Subcutaneous abdominal adipose tissue (tissue), 5 donors: Measurements from ENCODE around the gene RAF1.
A peak's percentile ranks its signal among the peaks of the same experiment; 100 is the strongest.

ENCODE experiments used
- H3K27ac ChIP-seq: one replicate; pipeline ENCODE4 v1.7.0; 2013; ENCODE audit warnings: low read depth, mild to moderate bottlenecking, inconsistent platforms, low read length, moderate library complexity
- H3K27me3 ChIP-seq, 5 donors: one replicate each; pipeline ENCODE4 v1.7.0; 2013; ENCODE audit warnings: low read length in 5 of 5, inconsistent platforms in 1 of 5; ENCODE audit not compliant: control insufficient read depth in 5 of 5, insufficient read depth in 4 of 5
- H3K36me3 ChIP-seq, 5 donors: one replicate each; pipeline ENCODE4 v1.7.0; 2013; ENCODE audit warnings: low read length in 5 of 5; ENCODE audit not compliant: control insufficient read depth in 5 of 5, insufficient read depth in 5 of 5
- H3K4me1 ChIP-seq, 5 donors: one replicate each; pipeline ENCODE4 v1.7.0; 2013; ENCODE audit warnings: low read length in 5 of 5, mild to moderate bottlenecking in 3 of 5, moderate library complexity in 1 of 5; ENCODE audit not compliant: control insufficient read depth in 5 of 5, insufficient read depth in 5 of 5
- H3K4me3 ChIP-seq, 5 donors: one replicate each; pipeline ENCODE4 v1.7.0; 2013; ENCODE audit warnings: low read length in 5 of 5, low read depth in 1 of 5
- H3K9ac ChIP-seq, 5 donors: one replicate each; pipeline ENCODE4 v1.7.0; 2013; ENCODE audit warnings: low read length in 5 of 5, mild to moderate bottlenecking in 4 of 5, moderate library complexity in 3 of 5
- H3K9me3 ChIP-seq, 5 donors: one replicate each; pipeline ENCODE4 v1.7.0; 2013; ENCODE audit warnings: low read length in 5 of 5; ENCODE audit not compliant: control insufficient read depth in 5 of 5
- donor health status: healthy.
- donor health status: healthy.
- donor health status: healthy.
- donor health status: healthy.
- donor health status: healthy.

The RAF1 gene

GRCh38 chr3:12574131-12574530 lies 89.8 kb downstream of the RAF1 start:
- peaks cover 3 to 16% (median 12%) of the 10 kb centered on the region in 5 donors for H3K4me1 ChIP-seq
- no peaks in the 10 kb centered on the region for H3K27me3 ChIP-seq
- peak overlapping the region in 1 of 5 donors; percentile 7 for H3K9ac ChIP-seq
- H3K9me3 ChIP-seq: no peaks in the 10 kb centered on the region
- H3K27ac ChIP-seq: no peak overlapping the region
- peaks cover 25 to 96% (median 76%) of the 10 kb centered on the region in 5 donors for H3K36me3 ChIP-seq
- no peak overlapping the region for H3K4me3 ChIP-seq

GRCh38 chr3:12571986-12572385 lies 91.9 kb downstream of the RAF1 start:
- no peak overlapping the region for H3K27ac ChIP-seq
- H3K9me3 ChIP-seq: peaks cover 0 to 1% (median 0%) of the 10 kb centered on the region in 5 donors
- H3K36me3 ChIP-seq: peaks cover 23 to 82% (median 67%) of the 10 kb centered on the region in 5 donors
- no peaks in the 10 kb centered on the region for H3K27me3 ChIP-seq
- H3K4me3 ChIP-seq: no peak overlapping the region
- no peak overlapping the region for H3K9ac ChIP-seq
- H3K4me1 ChIP-seq: peaks cover 3 to 16% (median 12%) of the 10 kb centered on the region in 5 donors

- H3K4me3 ChIP-seq: no peak overlapping the region
- peaks cover 13 to 60% (median 48%) of the 10 kb centered on the region in 5 donors for H3K36me3 ChIP-seq
- H3K9ac ChIP-seq: no peak overlapping the region
Observed at GRCh38 chr3:12569836-12570235, 94.1 kb downstream of the RAF1 start.

GRCh38 chr3:12568747-12569146 lies 95.2 kb downstream of the RAF1 start:
- Histone ChIP-seq H3K9me3 (peaks cover 0 to 12% (median 8%) of the 10 kb centered on the region in 5 donors), H3K27ac (no peak overlapping the region), H3K9ac (no peak overlapping the region), H3K4me1 (peaks cover 0 to 7% (median under 1%) of the 10 kb centered on the region in 5 donors), H3K36me3 (peaks cover 13 to 49% (median 37%) of the 10 kb centered on the region in 5 donors), H3K27me3 (no peaks in the 10 kb centered on the region), H3K4me3 (no peak overlapping the region)

More at GRCh38 chr3:12569836-12570235, 94.1 kb downstream of the RAF1 start:
- Histone ChIP-seq H3K27ac (no peak overlapping the region), H3K27me3 (no peaks in the 10 kb centered on the region), H3K9me3 (peaks cover 0 to 12% (median 8%) of the 10 kb centered on the region in 5 donors), H3K4me1 (peaks cover under 1 to 11% (median 3%) of the 10 kb centered on the region in 5 donors)

- Histone ChIP-seq H3K36me3 (peaks cover 7 to 35% (median 26%) of the 10 kb centered on the region in 5 donors), H3K9ac (no peak overlapping the region), H3K4me1 (peaks cover 1 to 13% (median 4%) of the 10 kb centered on the region in 5 donors), H3K9me3 (peaks cover 0 to 12% (median 8%) of the 10 kb centered on the region in 5 donors), H3K27ac (no peak overlapping the region), H3K27me3 (no peaks in the 10 kb centered on the region), H3K4me3 (no peak overlapping the region)
Observed at GRCh38 chr3:12566976-12567375, 96.9 kb downstream of the RAF1 start.

- H3K9ac ChIP-seq: no peak overlapping the region
- H3K27ac ChIP-seq: no peak overlapping the region
- H3K4me3 ChIP-seq: no peak overlapping the region
- H3K36me3 ChIP-seq: no peaks in the 10 kb centered on the region
- H3K27me3 ChIP-seq: no peaks in the 10 kb centered on the region
- H3K9me3 ChIP-seq: peaks cover 0 to 12% (median 8%) of the 10 kb centered on the region in 5 donors
- peaks cover 3 to 47% (median 38%) of the 10 kb centered on the region in 5 donors for H3K4me1 ChIP-seq
Observed at GRCh38 chr3:12562451-12562850, 101.5 kb downstream of the RAF1 start.

- Histone ChIP-seq H3K4me1 (peaks cover 3 to 51% (median 40%) of the 10 kb centered on the region in 5 donors), H3K27ac (no peak overlapping the region), H3K27me3 (no peaks in the 10 kb centered on the region), H3K36me3 (no peaks in the 10 kb centered on the region), H3K9ac (no peak overlapping the region), H3K9me3 (peaks cover 0 to 7% (median 3%) of the 10 kb centered on the region in 5 donors), H3K4me3 (no peak overlapping the region)
Observed at GRCh38 chr3:12561397-12561796, 102.5 kb downstream of the RAF1 start.

- no peaks in the 10 kb centered on the region for H3K27me3 ChIP-seq
- peaks cover 3 to 59% (median 47%) of the 10 kb centered on the region in 5 donors for H3K4me1 ChIP-seq
- no peak overlapping the region for H3K9ac ChIP-seq
- H3K9me3 ChIP-seq: no peaks in the 10 kb centered on the region
- H3K27ac ChIP-seq: no peak overlapping the region
- H3K36me3 ChIP-seq: no peaks in the 10 kb centered on the region
- H3K4me3 ChIP-seq: no peak overlapping the region
Observed at GRCh38 chr3:12560505-12561190, 103.3 kb downstream of the RAF1 start.

GRCh38 chr3:12559520-12559919 lies 104.4 kb downstream of the RAF1 start:
- H3K27ac ChIP-seq: no peak overlapping the region
- no peak overlapping the region for H3K4me3 ChIP-seq
- H3K4me1 ChIP-seq: peaks cover 3 to 55% (median 47%) of the 10 kb centered on the region in 5 donors
- H3K9ac ChIP-seq: no peak overlapping the region
- no peaks in the 10 kb centered on the region for H3K36me3 ChIP-seq
- H3K27me3 ChIP-seq: no peaks in the 10 kb centered on the region
- no peaks in the 10 kb centered on the region for H3K9me3 ChIP-seq

GRCh38 chr3:12558706-12559105 lies 105.2 kb downstream of the RAF1 start:
- H3K27ac ChIP-seq: no peak overlapping the region
- peak overlapping the region in 3 of 5 donors; percentile 88 to 94 (median 91) for H3K4me3 ChIP-seq
- H3K9ac ChIP-seq: peak overlapping the region in 3 of 5 donors; percentile 30 to 97 (median 95)
- no peaks in the 10 kb centered on the region for H3K9me3 ChIP-seq
- H3K27me3 ChIP-seq: peaks cover 0 to 6% (median 4%) of the 10 kb centered on the region in 5 donors
- H3K36me3 ChIP-seq: no peaks in the 10 kb centered on the region
- peaks cover 3 to 58% (median 53%) of the 10 kb centered on the region in 5 donors for H3K4me1 ChIP-seq
